ENCODE data around the gene KRTAP9-7. TPM values are rescaled to one million over a fixed set of nuclear protein-coding genes. Genes with fewer than 3 reads are reported as not detected.

The KRTAP9-7 gene
- total and polyA plus RNA-seq, 2 donors (not counting 1 experiment from before 2014, with no cell fraction given), result not detected

GRCh38 chr17:41315814-41316445 is 40.4 kb downstream of the KRTAP9-7 start:
- Histone ChIP-seq H3K9me3 (ENCODE audit: control extremely low read depth in 1 of 3, control insufficient read depth in 2 of 3, insufficient read depth in 1 of 3, low read length in 2 of 3) (peaks cover 3 to 10% (median 3%) of the 10 kb centered on the region in 3 donors), H3K9ac (ENCODE audit: low read length) (no peak overlapping the region), H3K4me1 (ENCODE audit: control insufficient read depth in 2 of 2, insufficient read depth in 2 of 2, low read length in 2 of 2) (no peaks in the 10 kb centered on the region), H3K27ac (ENCODE audit: low read length in 2 of 2) (no peak overlapping the region), H4K20me1 (ENCODE audit: control insufficient read depth, insufficient read depth, low read length, poor library complexity, severe bottlenecking) (no peaks in the 10 kb centered on the region), H3K4me3 (ENCODE audit: control extremely low read depth in 1 of 5, extremely low read depth in 1 of 5, insufficient read depth in 1 of 5, low read depth in 2 of 5, low read length in 4 of 5) (no peak overlapping the region), H3K4me2 (replicated peaks; ENCODE audit: low read depth, low read length, poor library complexity, severe bottlenecking) (no peak overlapping the region), H3K27me3 (replicated peaks in 1 of 4; ENCODE audit: control extremely low read depth in 1 of 4, control insufficient read depth in 3 of 4, insufficient read depth in 4 of 4, low read length in 3 of 4) (peaks cover 0 to 3% (median 1%) of the 10 kb centered on the region in 4 experiments), H3K79me2 (ENCODE audit: control insufficient read depth, insufficient read depth, low read length) (no peaks in the 10 kb centered on the region), H2AFZ (ENCODE audit: insufficient read depth, low read depth, low read length, poor library complexity, severe bottlenecking) (no peak overlapping the region), H3K36me3 (replicated peaks in 1 of 2; ENCODE audit: control extremely low read depth in 1 of 2, control insufficient read depth in 1 of 2, extremely low read depth in 1 of 2, insufficient read depth in 2 of 2, low read length in 1 of 2) (no peaks in the 10 kb centered on the region)
- H3K9me3 Mint-ChIP-seq (ENCODE audit: insufficient read depth), result peaks cover 6% of the 10 kb centered on the region
- intact Hi-C loops (cut with micrococcal nuclease), result no loop called here
- no peak overlapping the region for H3K27ac Mint-ChIP-seq
- ChIA-PET CTCF (no interaction called here), POLR2A (no interaction called here)
- H3K4me1 Mint-ChIP-seq, result no peaks in the 10 kb centered on the region
- no peak for DNase-seq
- no peak overlapping the region for H3K4me3 Mint-ChIP-seq
- peaks cover 16% of the 10 kb centered on the region for H3K27me3 Mint-ChIP-seq
- ATAC-seq (ENCODE audit: low read depth), result no peak
- 98% methylated on average over 10 of the region's 17 CpGs for WGBS (ENCODE audit: insufficient coverage)
- TF ChIP-seq EZH2 (IDR thresholded peaks at IDR 0.05; ENCODE audit: borderline replicate concordance, insufficient read depth, low read depth, low read length, poor library complexity, severe bottlenecking) (no peak), CTCF (IDR thresholded peaks at IDR 0.05) (no peak)

- Histone ChIP-seq H3K36me3 (replicated peaks in 1 of 2; ENCODE audit: control extremely low read depth in 1 of 2, control insufficient read depth in 1 of 2, extremely low read depth in 1 of 2, insufficient read depth in 2 of 2, low read length in 1 of 2) (no peaks in the 10 kb centered on the region), H3K4me3 (ENCODE audit: control extremely low read depth in 1 of 5, extremely low read depth in 1 of 5, insufficient read depth in 1 of 5, low read depth in 2 of 5, low read length in 4 of 5) (no peak overlapping the region), H3K4me2 (replicated peaks; ENCODE audit: low read depth, low read length, poor library complexity, severe bottlenecking) (no peak overlapping the region), H3K4me1 (ENCODE audit: control insufficient read depth in 2 of 2, insufficient read depth in 2 of 2, low read length in 2 of 2) (peaks cover 0 to 4% of the 10 kb centered on the region in 2 donors), H4K20me1 (ENCODE audit: control insufficient read depth, insufficient read depth, low read length, poor library complexity, severe bottlenecking) (no peaks in the 10 kb centered on the region), H3K9me3 (ENCODE audit: control extremely low read depth in 1 of 3, control insufficient read depth in 2 of 3, insufficient read depth in 1 of 3, low read length in 2 of 3) (peaks cover 3 to 10% (median 3%) of the 10 kb centered on the region in 3 donors), H3K27ac (ENCODE audit: low read length in 2 of 2) (no peak overlapping the region), H3K27me3 (replicated peaks in 1 of 4; ENCODE audit: control extremely low read depth in 1 of 4, control insufficient read depth in 3 of 4, insufficient read depth in 4 of 4, low read length in 3 of 4) (peaks cover 0 to 3% (median 0%) of the 10 kb centered on the region in 4 experiments), H2AFZ (ENCODE audit: insufficient read depth, low read depth, low read length, poor library complexity, severe bottlenecking) (no peak overlapping the region), H3K79me2 (ENCODE audit: control insufficient read depth, insufficient read depth, low read length) (no peaks in the 10 kb centered on the region), H3K9ac (ENCODE audit: low read length) (no peak overlapping the region)
- ATAC-seq (ENCODE audit: low read depth) (no peak), DNase-seq (no peak)
- intact Hi-C loops (cut with micrococcal nuclease), result no loop called here
- peaks cover 6% of the 10 kb centered on the region for H3K9me3 Mint-ChIP-seq (ENCODE audit: insufficient read depth)
- H3K27me3 Mint-ChIP-seq, result peaks cover 16% of the 10 kb centered on the region
- H3K27ac Mint-ChIP-seq, result no peak overlapping the region
- WGBS (ENCODE audit: insufficient coverage), result 40% methylated on average over 2 of the region's 2 CpGs
- POLR2A ChIA-PET, result no interaction called here
- H3K4me1 Mint-ChIP-seq, result peaks cover 3% of the 10 kb centered on the region
- TF ChIP-seq CTCF (IDR thresholded peaks at IDR 0.05) (no peak), EZH2 (IDR thresholded peaks at IDR 0.05; ENCODE audit: borderline replicate concordance, insufficient read depth, low read depth, low read length, poor library complexity, severe bottlenecking) (no peak)
- H3K4me3 Mint-ChIP-seq, result no peak overlapping the region
- CTCF ChIA-PET, result no interaction called here
Measured at GRCh38 chr17:41318231-41318630, 42.7 kb downstream of the KRTAP9-7 start.
